Endothelial cell of umbilical vein (primary cell): ENCODE data around the gene HHEX. TPM values are rescaled to one million over a fixed set of nuclear protein-coding genes. Genes with fewer than 3 reads are reported as not detected.

Experiments used
- BruUV-seq: library from RNA; stranded (reverse); fragments of 400-500 nt; replicated peaks from 2 replicates; lab custom pipeline; 2021; lab: Mats Ljungman, UMichigan
- CTCF ChIA-PET: fragments of 300-600, 350-600 bp; sonication (Branson Sonifier 250); formaldehyde crosslinking; loops from one replicate; lab custom pipeline; 2021; ENCODE audit warnings: antibody characterized with exemption, inconsistent platforms; lab: Charles Lee
- POLR2A ChIA-PET: fragments of 300-600, 350-600 bp; sonication (Branson Sonifier 250); formaldehyde crosslinking; loops from one replicate; lab custom pipeline; 2021; ENCODE audit warnings: antibody characterized with exemption, inconsistent platforms; lab: Charles Lee
- DNase-seq: peaks from one replicate; pipeline ENCODE4 v3.0.0-alpha.2; 2011; ENCODE audit warnings: low read depth, low spot score
- FAIRE-seq: peaks from 2 replicates; lab custom pipeline; 2011; peaks lifted over from hg19 to GRCh38; lab: Jason Lieb, UNC
- H2AFZ ChIP-seq: 2 replicates; pipeline ENCODE4 v1.6.0; 2012; ENCODE audit warnings: low read depth, low read length, control low read depth, inconsistent platforms
- H3K27ac ChIP-seq: 2 replicates; pipeline ENCODE4 v1.5.1; 2011; ENCODE audit warnings: low read depth, mild to moderate bottlenecking, control low read depth, low read length, moderate library complexity; ENCODE audit not compliant: insufficient read depth
- H3K27me3 ChIP-seq, 2 experiments: 2 replicates each; pipeline versions ENCODE4 v1.6.0 to v1.6.1; 2011; ENCODE audit warnings: low read length in 2 of 2, mixed read lengths in 1 of 2; ENCODE audit not compliant: control insufficient read depth in 2 of 2, insufficient read depth in 2 of 2
- H3K36me3 ChIP-seq, 2 experiments: 2 replicates in 1 of 2; 3 replicates in 1 of 2; pipeline ENCODE4 v1.5.1; 2011; ENCODE audit warnings: low read length in 2 of 2, mild to moderate bottlenecking in 1 of 2, moderate library complexity in 1 of 2; ENCODE audit not compliant: control insufficient read depth in 2 of 2, insufficient read depth in 2 of 2; ENCODE audit errors: extremely low read depth in 1 of 2
- H3K4me1 ChIP-seq: 3 replicates; pipeline ENCODE4 v1.5.1; 2011; ENCODE audit warnings: mild to moderate bottlenecking, low read length; ENCODE audit not compliant: control insufficient read depth, insufficient read depth; ENCODE audit errors: extremely low read depth
- H3K4me2 ChIP-seq: 2 replicates; pipeline ENCODE4 v1.6.1; 2011; ENCODE audit warnings: low read length, control low read depth, mixed read lengths; ENCODE audit not compliant: insufficient read depth
- H3K4me3 ChIP-seq, 3 experiments: fragments of 200-600 bp in 1 of 3; sonication (generic), shearing (Covaris generic) in 1 of 3; replicated peaks in 1 of 3; 2 replicates each; pipeline ENCODE4 v1.5.1; 2011 to 2016; ENCODE audit warnings: control low read depth in 3 of 3, low read length in 3 of 3, mild to moderate bottlenecking in 2 of 3, inconsistent platforms in 1 of 3, low read depth in 1 of 3, moderate library complexity in 1 of 3; ENCODE audit not compliant: insufficient read depth in 1 of 3
- H3K79me2 ChIP-seq: 2 replicates; pipeline ENCODE4 v1.6.0; 2012; ENCODE audit warnings: low read length, inconsistent platforms; ENCODE audit not compliant: control insufficient read depth, insufficient read depth
- H3K9ac ChIP-seq: replicated peaks from 2 replicates; pipeline ENCODE3; 2011; ENCODE audit warnings: low read length, control low read depth; ENCODE audit not compliant: insufficient read depth; ENCODE audit errors: extremely low read depth
- H3K9me1 ChIP-seq: replicated peaks from 3 replicates; pipeline ENCODE4 v1.6.0; 2011; ENCODE audit warnings: mild to moderate bottlenecking, low read length; ENCODE audit not compliant: control insufficient read depth, insufficient read depth; ENCODE audit errors: extremely low read depth
- H3K9me3 ChIP-seq: replicated peaks from 2 replicates; pipeline ENCODE4 v1.5.1; 2012; ENCODE audit warnings: low read length, inconsistent platforms; ENCODE audit not compliant: control insufficient read depth, insufficient read depth
- H4K20me1 ChIP-seq: replicated peaks from 2 replicates; pipeline ENCODE3; 2011; ENCODE audit warnings: mild to moderate bottlenecking, low read length; ENCODE audit not compliant: control insufficient read depth, insufficient read depth; ENCODE audit errors: extremely low read depth
- CTCF ChIP-seq, 2 donors: IDR thresholded peaks; 1 replicate in 1 of 2; 2 replicates in 1 of 2; pipeline ENCODE4 v1.5.1; 2011; ENCODE audit warnings: low read length in 2 of 2, mild to moderate bottlenecking in 2 of 2, moderate library complexity in 2 of 2, control low read depth in 1 of 2, inconsistent platforms in 1 of 2, low read depth in 1 of 2; ENCODE audit not compliant: insufficient read depth in 1 of 2; ENCODE audit errors: extremely low read depth in 1 of 2
- EZH2 ChIP-seq: IDR thresholded peaks from 2 replicates; pipeline ENCODE4 v1.6.1; 2012; ENCODE audit warnings: borderline replicate concordance, low read depth, mild to moderate bottlenecking, moderate library complexity, low read length, inconsistent platforms; ENCODE audit not compliant: severe bottlenecking
- FOS ChIP-seq: IDR thresholded peaks from 2 replicates; pipeline ENCODE4 v1.6.1; 2011; ENCODE audit warnings: mild to moderate bottlenecking, low read length, moderate library complexity, borderline replicate concordance; ENCODE audit not compliant: insufficient read depth
- GATA2 ChIP-seq: IDR thresholded peaks from 2 replicates; pipeline ENCODE4 v1.7.0; 2011; ENCODE audit warnings: low read depth, mild to moderate bottlenecking, moderate library complexity, mixed read lengths, low read length; ENCODE audit not compliant: insufficient read length, insufficient read depth
- JUN ChIP-seq: IDR thresholded peaks from 2 replicates; pipeline ENCODE4 v1.6.1; 2011; ENCODE audit warnings: borderline replicate concordance, low read depth; ENCODE audit not compliant: insufficient read length, insufficient read depth
- MAX ChIP-seq: IDR thresholded peaks from 2 replicates; pipeline ENCODE4 v1.6.1; 2011; ENCODE audit not compliant: insufficient read depth, insufficient read length
- MYC ChIP-seq: IDR thresholded peaks from one replicate; pipeline ENCODE4 v1.6.1; 2011; ENCODE audit warnings: mild to moderate bottlenecking, low read depth, low read length
- POLR2A ChIP-seq: IDR thresholded peaks from 2 replicates; pipeline ENCODE4 v1.6.1; 2012; ENCODE audit warnings: low read depth, mild to moderate bottlenecking, control low read depth, low read length
- POLR2AphosphoS5 ChIP-seq: IDR thresholded peaks from 2 replicates; pipeline ENCODE4 v1.6.1; 2012; ENCODE audit warnings: low read depth, mild to moderate bottlenecking, control low read depth, low read length, moderate library complexity; ENCODE audit not compliant: insufficient read depth
- dilution Hi-C: fragments of 300-500 bp; cut with MboI; formaldehyde crosslinking; loops from one replicate; pipeline ENCODE4 v1.15.0; 2019; ENCODE audit warnings: low sequenced_read_pairs; ENCODE audit not compliant: extremely low pct_ligation_motif_present
- intact Hi-C: fragments of 100-400 bp; cut with micrococcal nuclease; formaldehyde crosslinking; loops from one replicate; pipeline ENCODE4 v1.10.0; 2022
- polyA plus RNA-seq, 4 experiments: library from polyadenylated mRNA; depleted of rRNA in 3 of 4; stranded (reverse) in 3 of 4; unstranded in 1 of 4; fragments of >200 nt; gene quantifications; 2 replicates each; pipeline versions ENCODE4 v1.2.1 to v1.2.3, GENCODE V29; 2011 to 2012; ENCODE audit warnings: missing spikeins in 1 of 4
- total RNA-seq: library from RNA; stranded (reverse); gene quantifications from 2 replicates; pipeline ENCODE4 v1.2.3, GENCODE V29; 2021

HHEX gene
- total and polyA plus RNA-seq, 2 donors (not counting 3 experiments of a cell fraction or from before 2014, with no cell fraction given): 81.0 to 110 TPM

GRCh38 chr10:92692080-92692671, 2.4 kb downstream of the HHEX start:
- FAIRE-seq (no peak), DNase-seq (no peak)
- no peaks in the 10 kb centered on the region for H3K9me1 ChIP-seq
- TF ChIP-seq MYC (no peak), FOS (no peak), POLR2AphosphoS5 (no peak), CTCF (IDR thresholded peaks at IDR 0.05; ENCODE audit: extremely low read depth in 1 of 2, insufficient read depth in 1 of 2, low read depth in 1 of 2, low read length in 2 of 2) (no peak), POLR2A (no peak), MAX (no peak), GATA2 (no peak), JUN (no peak), EZH2 (no peak)
- H2AFZ ChIP-seq: no peak overlapping the region
- no peaks in the 10 kb centered on the region for H3K27me3 ChIP-seq
- dilution Hi-C loops: no loop called here
- peaks cover 2 to 29% of the 10 kb centered on the region in 2 experiments for H3K36me3 ChIP-seq
- no TSS peak for BruUV-seq
- intact Hi-C loops: no loop called here
- peaks cover 53% of the 10 kb centered on the region for H3K4me1 ChIP-seq
- peak overlapping the region; percentile 100 for H3K4me2 ChIP-seq
- ChIA-PET POLR2A (interaction anchor here (0.5 to 3.7 kb wide), 4 partner anchors 16 to 151 kb away, joined by 3 to 24 read pairs (median 4); no protein-coding TSS in a partner anchor), CTCF (interaction anchor here (1.2 to 5.6 kb wide), 8 partner anchors 65 to 182 kb away, joined by 3 to 61 read pairs (median 11); partner anchors contain the start of gene EXOC6)
- H3K9ac ChIP-seq: peak overlapping the region; percentile 93
- peaks cover 5% of the 10 kb centered on the region for H4K20me1 ChIP-seq
- H3K9me3 ChIP-seq: no peaks in the 10 kb centered on the region
- H3K4me3 ChIP-seq: peak overlapping the region; percentile 48 to 98 (median 91)
- peaks cover 58% of the 10 kb centered on the region for H3K79me2 ChIP-seq
- peak overlapping the region; percentile 73 for H3K27ac ChIP-seq
